CD4-positive, alpha-beta memory T cell (primary cell): ENCODE measurements around the gene RAC2. TPM values are rescaled to one million over a fixed set of nuclear protein-coding genes. Genes with fewer than 3 reads are reported as not detected.

Experiments
- CTCF ChIA-PET: fragments of 350-600 bp; sonication (Branson Sonifier 250); formaldehyde crosslinking; loops from one replicate; lab custom pipeline; 2021; ENCODE audit warnings: inconsistent platforms; ENCODE audit not compliant: partially characterized antibody; lab: Charles Lee
- POLR2A ChIA-PET: fragments of 350-600 bp; sonication (Branson Sonifier 250); formaldehyde crosslinking; loops from one replicate; lab custom pipeline; 2021; ENCODE audit not compliant: partially characterized antibody; lab: Charles Lee
- DNase-seq, 5 donors: peaks; one replicate each; pipeline versions ENCODE4 v3.0.0 to v3.0.0-alpha.2; 2020 to 2022; ENCODE audit warnings: mixed read lengths in 1 of 5
- H3K27ac ChIP-seq: one replicate; pipeline ENCODE4 v1.7.0; 2013; ENCODE audit warnings: low read depth, low read length
- H3K27me3 ChIP-seq: 2 replicates; pipeline ENCODE4 v1.7.0; 2013; ENCODE audit warnings: mild to moderate bottlenecking, low read length, moderate library complexity; ENCODE audit not compliant: insufficient read depth
- H3K36me3 ChIP-seq: 2 replicates; pipeline ENCODE4 v1.7.0; 2013; ENCODE audit warnings: mild to moderate bottlenecking, low read length, moderate library complexity; ENCODE audit not compliant: insufficient read depth
- H3K4me1 ChIP-seq: 2 replicates; pipeline ENCODE4 v1.7.0; 2013; ENCODE audit warnings: mild to moderate bottlenecking, low read length, moderate library complexity; ENCODE audit not compliant: insufficient read depth
- H3K4me3 ChIP-seq, 2 donors: one replicate each; pipeline ENCODE4 v1.7.0; 2013; ENCODE audit warnings: low read length in 2 of 2, mild to moderate bottlenecking in 1 of 2
- H3K9me3 ChIP-seq, 2 donors: one replicate each; pipeline ENCODE4 v1.7.0; 2013; ENCODE audit warnings: low read length in 2 of 2, control low read depth in 1 of 2; ENCODE audit not compliant: control insufficient read depth in 1 of 2
- H3K27ac Mint-ChIP-seq, 7 donors: one replicate each; pipeline ENCODE4 v1.8.0; 2020 to 2021; ENCODE audit warnings: mixed read lengths in 7 of 7, mild to moderate bottlenecking in 6 of 7, inconsistent platforms in 3 of 7, moderate library complexity in 3 of 7
- H3K27me3 Mint-ChIP-seq, 2 donors: one replicate each; pipeline ENCODE4 v1.8.0; 2020 to 2021; ENCODE audit warnings: mixed read lengths in 2 of 2
- H3K36me3 Mint-ChIP-seq, 2 donors: one replicate each; pipeline ENCODE4 v1.8.0; 2020 to 2021; ENCODE audit warnings: mixed read lengths in 2 of 2, inconsistent platforms in 1 of 2, mild to moderate bottlenecking in 1 of 2
- H3K4me1 Mint-ChIP-seq, 4 donors: one replicate each; pipeline ENCODE4 v1.8.0; 2020 to 2021; ENCODE audit warnings: mixed read lengths in 4 of 4, mild to moderate bottlenecking in 1 of 4
- H3K4me3 Mint-ChIP-seq, 8 donors: one replicate each; pipeline ENCODE4 v1.8.0; 2020 to 2021; ENCODE audit warnings: mixed read lengths in 8 of 8, mild to moderate bottlenecking in 7 of 8, moderate library complexity in 6 of 8, inconsistent platforms in 3 of 8
- H3K9me3 Mint-ChIP-seq, 8 donors: one replicate each; pipeline ENCODE4 v1.8.0; 2020 to 2021; ENCODE audit warnings: mixed read lengths in 8 of 8, mild to moderate bottlenecking in 5 of 8, inconsistent platforms in 3 of 8, moderate library complexity in 1 of 8
- intact Hi-C: fragments of 100-400 bp; cut with micrococcal nuclease; formaldehyde crosslinking; loops from one replicate; pipeline ENCODE4 v1.15.1; 2023
- polyA plus RNA-seq, 2 donors: library from polyadenylated mRNA; unstranded; fragments of 300-500 nt; fragmentation: Illumina TruSeq; gene quantifications; one replicate each; pipeline ENCODE4 v1.2.3, GENCODE V29; 2021
- total RNA-seq, 2 experiments: library from RNA; stranded (reverse); gene quantifications; one replicate each; pipeline ENCODE4 v1.2.3, GENCODE V29; 2021

Gene RAC2
- total and polyA plus RNA-seq, 4 experiments from 2014 or later = 304 to 917 (median 521) TPM

- Histone ChIP-seq H3K36me3 (no peaks in the 10 kb centered on the region), H3K4me1 (peaks cover 26% of the 10 kb centered on the region), H3K9me3 (peaks cover 0 to 11% of the 10 kb centered on the region in 2 donors), H3K27ac (peak overlapping the region; percentile 69), H3K27me3 (no peaks in the 10 kb centered on the region), H3K4me3 (peak overlapping the region in 1 of 2 donors; percentile 73)
- peaks cover 0 to 11% (median under 1%) of the 10 kb centered on the region in 8 donors for H3K9me3 Mint-ChIP-seq
- intact Hi-C loops = loop anchor here (1.0 to 2.0 kb wide), 6 partner anchors 16 to 300 kb away; partner anchors contain the start of gene CYTH4
- DNase-seq = no peak
- ChIA-PET POLR2A (interaction anchor here (1.5 to 10.7 kb wide), 5 partner anchors 16 to 47 kb away, joined by 6 to 111 read pairs (median 15); partner anchors contain the start of gene CYTH4), CTCF (interaction anchor here (0.9 to 10.9 kb wide), 11 partner anchors 11 to 191 kb away, joined by 3 to 491 read pairs (median 24); partner anchors contain the start of genes CYTH4 and RAC2)
- peak overlapping the region; percentile 39 to 93 (median 89) for H3K4me3 Mint-ChIP-seq
- H3K36me3 Mint-ChIP-seq = peaks cover 0 to 3% of the 10 kb centered on the region in 2 donors
- no peaks in the 10 kb centered on the region for H3K27me3 Mint-ChIP-seq
- H3K27ac Mint-ChIP-seq = peak overlapping the region; percentile 83 to 98 (median 95)
- peaks cover 22 to 46% (median 32%) of the 10 kb centered on the region in 4 donors for H3K4me1 Mint-ChIP-seq
Observed at GRCh38 chr22:37266581-37267134, 22.6 kb upstream of the RAC2 start.

- Histone ChIP-seq H3K27ac (no peak overlapping the region), H3K36me3 (no peaks in the 10 kb centered on the region), H3K4me1 (peaks cover 38% of the 10 kb centered on the region), H3K27me3 (no peaks in the 10 kb centered on the region), H3K9me3 (peaks cover 0 to 11% of the 10 kb centered on the region in 2 donors), H3K4me3 (no peak overlapping the region)
- intact Hi-C loops = no loop called here
- CTCF ChIA-PET = interaction anchor here (0.8 to 10.9 kb wide), 10 partner anchors 17 to 328 kb away, joined by 3 to 491 read pairs (median 4); partner anchors contain the start of genes CYTH4 and RAC2
- Mint-ChIP-seq H3K27me3 (peaks cover 0 to 1% of the 10 kb centered on the region in 2 donors), H3K9me3 (peaks cover 0 to 11% (median under 1%) of the 10 kb centered on the region in 8 donors), H3K36me3 (peaks cover 0 to 3% of the 10 kb centered on the region in 2 donors), H3K4me1 (peaks cover 19 to 41% (median 29%) of the 10 kb centered on the region in 4 donors), H3K27ac (no peak overlapping the region), H3K4me3 (no peak overlapping the region)
- DNase-seq = no peak
- POLR2A ChIA-PET = interaction anchor here (0.6 to 1.5 kb wide), 9 partner anchors 17 to 184 kb away, joined by 3 to 4 read pairs (median 4); partner anchors contain the start of gene RAC2
Observed at GRCh38 chr22:37263966-37264887, 20.2 kb upstream of the RAC2 start.

- intact Hi-C loops = no loop called here
- Mint-ChIP-seq H3K27ac (no peak overlapping the region), H3K4me3 (no peak overlapping the region), H3K27me3 (peaks cover 0 to 1% of the 10 kb centered on the region in 2 donors), H3K4me1 (peaks cover 17 to 26% (median 22%) of the 10 kb centered on the region in 4 donors), H3K36me3 (peaks cover 0 to 3% of the 10 kb centered on the region in 2 donors), H3K9me3 (peaks cover 0 to 11% (median under 1%) of the 10 kb centered on the region in 8 donors)
- Histone ChIP-seq H3K27me3 (no peaks in the 10 kb centered on the region), H3K9me3 (peaks cover 0 to 11% of the 10 kb centered on the region in 2 donors), H3K27ac (no peak overlapping the region), H3K4me1 (peaks cover 25% of the 10 kb centered on the region), H3K4me3 (no peak overlapping the region), H3K36me3 (no peaks in the 10 kb centered on the region)
- CTCF ChIA-PET = interaction anchor here (0.8 to 10.9 kb wide), 11 partner anchors 9 to 168 kb away, joined by 3 to 491 read pairs (median 23); partner anchors contain the start of gene RAC2
- no peak for DNase-seq
- POLR2A ChIA-PET = interaction anchor here (1.0 to 5.1 kb wide), 4 partner anchors 21 to 90 kb away, joined by 3 to 145 read pairs (median 8); partner anchors contain the start of gene RAC2
Observed at GRCh38 chr22:37262346-37262745, 18.3 kb upstream of the RAC2 start.

- ChIA-PET POLR2A (interaction anchor here (1.1 to 5.1 kb wide), 11 partner anchors 20 to 181 kb away, joined by 3 to 145 read pairs (median 13); partner anchors contain the start of genes IL2RB and RAC2), CTCF (interaction anchor here (0.6 to 10.9 kb wide), 50 partner anchors 9 to 479 kb away, joined by 3 to 491 read pairs (median 6); partner anchors contain the start of genes CYTH4 and RAC2)
- H3K4me3 Mint-ChIP-seq = peak overlapping the region in 4 of 8 donors; percentile 2 to 40 (median 22)
- H3K27ac Mint-ChIP-seq = peak overlapping the region; percentile 15 to 73 (median 52)
- DNase-seq = peak; percentile 62 to 70 (median 65)
- intact Hi-C loops = loop anchor here (1.0 to 2.0 kb wide), 6 partner anchors 19 to 183 kb away; no protein-coding TSS in a partner anchor
- peaks cover 11 to 18% (median 14%) of the 10 kb centered on the region in 4 donors for H3K4me1 Mint-ChIP-seq
- peaks cover 0 to 11% (median under 1%) of the 10 kb centered on the region in 8 donors for H3K9me3 Mint-ChIP-seq
- H3K27me3 Mint-ChIP-seq = peaks cover 0 to 1% of the 10 kb centered on the region in 2 donors
- H3K9me3 ChIP-seq = peaks cover 0 to 11% of the 10 kb centered on the region in 2 donors
- H3K27me3 ChIP-seq = no peaks in the 10 kb centered on the region
- no peak overlapping the region for H3K4me3 ChIP-seq
- peaks cover 19% of the 10 kb centered on the region for H3K4me1 ChIP-seq
- no peaks in the 10 kb centered on the region for H3K36me3 ChIP-seq
- no peak overlapping the region for H3K27ac ChIP-seq
- H3K36me3 Mint-ChIP-seq = peaks cover 0 to 3% of the 10 kb centered on the region in 2 donors
Observed at GRCh38 chr22:37260901-37261336, 16.9 kb upstream of the RAC2 start.

GRCh38 chr22:37260155-37260795 is 16.2 kb upstream of the RAC2 start:
- Histone ChIP-seq H3K4me3 (no peak overlapping the region), H3K4me1 (peaks cover 19% of the 10 kb centered on the region), H3K27ac (no peak overlapping the region), H3K9me3 (peaks cover 0 to 11% of the 10 kb centered on the region in 2 donors), H3K27me3 (no peaks in the 10 kb centered on the region), H3K36me3 (no peaks in the 10 kb centered on the region)
- H3K9me3 Mint-ChIP-seq = peaks cover 0 to 11% (median under 1%) of the 10 kb centered on the region in 8 donors
- ChIA-PET POLR2A (interaction anchor here (1.1 to 5.1 kb wide), 11 partner anchors 19 to 181 kb away, joined by 3 to 145 read pairs (median 13); partner anchors contain the start of genes IL2RB and RAC2), CTCF (interaction anchor here (0.6 to 10.9 kb wide), 49 partner anchors 10 to 307 kb away, joined by 3 to 491 read pairs (median 6); partner anchors contain the start of genes CYTH4 and RAC2)
- peaks cover 0 to 1% of the 10 kb centered on the region in 2 donors for H3K27me3 Mint-ChIP-seq
- DNase-seq = no peak
- H3K4me3 Mint-ChIP-seq = no peak overlapping the region
- peak overlapping the region in 2 of 7 donors; percentile 49 to 52 for H3K27ac Mint-ChIP-seq
- no peaks in the 10 kb centered on the region for H3K36me3 Mint-ChIP-seq
- peaks cover 11 to 18% (median 14%) of the 10 kb centered on the region in 4 donors for H3K4me1 Mint-ChIP-seq
- intact Hi-C loops = loop anchor here (1.0 to 2.0 kb wide), 3 partner anchors 29 to 182 kb away; no protein-coding TSS in a partner anchor
